HepG2 (cell line): Measurements from ENCODE around the gene MGAT2.

Experiments
- BCL3 ChIP-seq: sonication (generic); formaldehyde crosslinking; IDR thresholded peaks from 2 replicates; pipeline ENCODE4 v1.5.1; 2020; ENCODE audit warnings: mild to moderate bottlenecking, missing genetic modification reagents, moderate library complexity
- CTCF ChIP-seq: sonication (generic); formaldehyde crosslinking; IDR thresholded peaks from 2 replicates; pipeline ENCODE4 v1.5.0; 2020; ENCODE audit warnings: mild to moderate bottlenecking, missing genetic modification reagents, moderate library complexity
- KDM1A ChIP-seq: IDR thresholded peaks from 2 replicates; pipeline ENCODE4 v1.6.1; 2016; ENCODE audit warnings: missing compliant biosample characterization
- PCBP2 ChIP-seq: fragments of 200-400 bp; formaldehyde crosslinking; optimal IDR thresholded peaks from 2 replicates; pipeline ENCODE3; 2018; ENCODE audit warnings: low read length, low read depth; ENCODE audit not compliant: poor library complexity, severe bottlenecking
- POLR2AphosphoS2 ChIP-seq: IDR thresholded peaks from 2 replicates; pipeline ENCODE4 v1.6.1; 2011; ENCODE audit warnings: low read depth, low read length, improper control_type of control experiment
- YY1 ChIP-seq: IDR thresholded peaks from 2 replicates; pipeline ENCODE4 v1.6.1; 2011; ENCODE audit warnings: low read length, low read depth, moderate library complexity, mild to moderate bottlenecking; ENCODE audit not compliant: insufficient read depth, insufficient replicate concordance
- ZFP62 ChIP-seq: sonication (generic); formaldehyde crosslinking; IDR thresholded peaks from 2 replicates; pipeline ENCODE4 v1.4.0; 2020; ENCODE audit warnings: missing genetic modification reagents
- ZNF292 ChIP-seq: sonication (generic); formaldehyde crosslinking; IDR thresholded peaks from 2 replicates; pipeline ENCODE4 v1.8.1; 2022; ENCODE audit warnings: mild to moderate bottlenecking, low read depth, missing genetic modification reagents, borderline replicate concordance

DNA sequence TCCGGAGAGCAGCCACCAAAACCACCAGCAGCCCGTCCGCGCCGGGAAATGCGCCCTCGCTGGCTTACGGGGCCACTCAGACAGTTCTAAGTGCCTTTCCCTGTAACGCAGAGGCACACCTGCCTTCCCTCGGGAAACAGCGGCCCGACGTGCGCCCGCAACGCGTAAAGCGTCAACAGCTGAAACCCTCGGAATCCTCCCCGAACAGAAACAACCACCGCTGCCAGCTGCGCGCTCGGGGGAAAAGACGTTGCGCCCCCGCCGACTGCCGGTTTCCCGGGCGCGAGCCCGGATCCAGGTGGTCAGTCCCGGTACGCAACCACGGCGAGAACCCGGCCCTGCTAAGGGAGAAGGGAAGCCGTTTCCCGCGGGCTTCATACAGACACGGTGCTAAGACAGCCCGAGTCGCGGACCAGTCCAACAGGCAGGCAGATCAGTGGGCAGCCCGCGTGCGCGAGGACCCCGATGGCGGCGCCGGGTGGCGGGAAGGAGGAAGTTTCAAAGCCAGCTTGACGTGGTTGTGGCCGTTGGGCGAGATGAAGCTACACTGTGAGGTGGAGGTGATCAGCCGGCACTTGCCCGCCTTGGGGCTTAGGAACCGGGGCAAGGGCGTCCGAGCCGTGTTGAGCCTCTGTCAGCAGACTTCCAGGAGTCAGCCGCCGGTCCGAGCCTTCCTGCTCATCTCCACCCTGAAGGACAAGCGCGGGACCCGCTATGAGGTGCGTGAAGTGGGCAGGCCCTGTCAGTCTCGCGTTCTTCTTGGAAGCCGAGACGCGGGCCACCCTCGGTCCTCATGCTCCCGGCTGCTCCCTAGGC lies 21.9 kb upstream of the MGAT2 start, which contains the start of gene LRR1:
- TF ChIP-seq POLR2AphosphoS2 (no peak), PCBP2 (no peak), KDM1A (no peak), CTCF (0 out of 2 replicates have a peak, but pooled peaks have one; percentile 12), ZNF292 (CRISPR knock-in tag) (no peak; the same call in none of the 2 replicates), ZFP62 (no peak), BCL3 (CRISPR knock-in tag) (peak; percentile 93; the same call in 1 of the 2 replicates), YY1 (peak; percentile 92)
